Choroid plexus epithelial cell (primary cell): ENCODE data around the gene PLEKHH3.

Experiments
- DNase-seq: peaks from one replicate; pipeline ENCODE4 v3.0.0-alpha.2; 2010; ENCODE audit warnings: low read depth
- H3K4me3 ChIP-seq: 2 replicates; pipeline ENCODE4 v1.5.1; 2011; ENCODE audit warnings: low read depth, mild to moderate bottlenecking, control low read depth, low read length, moderate library complexity
- CTCF ChIP-seq: conservative IDR thresholded peaks from 2 replicates; pipeline ENCODE4 v1.5.1; 2011; ENCODE audit warnings: low read depth, mild to moderate bottlenecking, control low read depth, inconsistent platforms, low read length, moderate library complexity

The PLEKHH3 gene

GRCh38 chr17:42676424-42677011, at the start of gene PLEKHH3:
TSS of gene PLEKHH3 (minus strand) at chr17:42676994. CDS start at chr17:42676563, 431 bp downstream.
- peak; percentile 26 for TF ChIP-seq CTCF
- DNase-seq: no peak
- H3K4me3 ChIP-seq: peak within 1 kb of the TSS; percentile 88

- TF ChIP-seq CTCF: no peak
- no peak for DNase-seq
- no peak overlapping the region for H3K4me3 ChIP-seq
Observed at GRCh38 chr17:42725143-42725542, 48.3 kb upstream of the PLEKHH3 start.

GRCh38 chr17:42723636-42724035, 46.8 kb upstream of the PLEKHH3 start:
- H3K4me3 ChIP-seq: no peak overlapping the region
- no peak for TF ChIP-seq CTCF
- no peak for DNase-seq

GRCh38 chr17:42720996-42721583, 44.3 kb upstream of the PLEKHH3 start:
- no peak overlapping the region for H3K4me3 ChIP-seq
- TF ChIP-seq CTCF: peak; percentile 63
- peak; percentile 85 for DNase-seq

- DNase-seq: no peak
- no peak overlapping the region for H3K4me3 ChIP-seq
- no peak for TF ChIP-seq CTCF
Observed at GRCh38 chr17:42709561-42709960, 32.8 kb upstream of the PLEKHH3 start.

GRCh38 chr17:42708588-42708987, 31.8 kb upstream of the PLEKHH3 start:
- DNase-seq: no peak
- no peak for TF ChIP-seq CTCF

GRCh38 chr17:42706732-42707131, 29.9 kb upstream of the PLEKHH3 start:
- DNase-seq: no peak
- H3K4me3 ChIP-seq: no peak overlapping the region
- TF ChIP-seq CTCF: no peak

More at GRCh38 chr17:42708588-42708987, 31.8 kb upstream of the PLEKHH3 start:
- H3K4me3 ChIP-seq: no peak overlapping the region
